Measurements from ENCODE around the gene TTC27. TPM values are rescaled to one million over a fixed set of nuclear protein-coding genes. Genes with fewer than 3 reads are reported as not detected.

Gene TTC27
- total RNA-seq, 2 experiments from 2014 or later = 25.3 to 27.7 TPM

DNA sequence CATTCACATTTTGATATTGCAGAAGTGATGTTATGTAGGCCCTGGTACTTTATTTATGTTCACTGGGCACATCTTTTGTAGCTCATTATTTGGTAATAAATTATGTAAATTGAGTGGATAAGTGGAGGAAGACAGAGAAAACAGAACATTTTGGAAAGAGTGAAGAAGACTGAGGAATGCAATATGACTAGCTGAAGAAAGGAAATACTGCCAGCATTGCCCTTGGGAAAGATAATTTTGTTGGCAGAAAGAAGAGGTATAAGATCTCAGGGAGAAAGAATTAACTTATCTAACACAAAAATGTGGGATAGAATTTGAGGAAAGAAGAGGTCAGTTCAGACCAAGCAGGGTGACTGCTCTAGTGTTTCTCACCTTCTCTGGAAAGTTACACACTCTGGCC, 118.8 kb downstream of the TTC27 start:
- ChIA-PET POLR2A (interaction anchor here (0.7 to 1.0 kb wide), 2 partner anchors 12 to 455 kb away, joined by 3 to 8 read pairs; no protein-coding TSS in a partner anchor), CTCF (ENCODE audit: unreplicated experiment) (no interaction called here)
- DNase-seq (ENCODE audit: low spot score) = no peak
- no peaks in the 10 kb centered on the region for H3K9me2 ChIP-seq (ENCODE audit: insufficient read depth, low read length)
- H3K79me2 ChIP-seq (ENCODE audit: insufficient read depth, low read depth, low read length) = no peaks in the 10 kb centered on the region
- no peak overlapping the region for H3K4me3 ChIP-seq (ENCODE audit: low read depth, low read length, poor library complexity, severe bottlenecking)
- no peak for TF ChIP-seq EZH2phosphoT487 (IDR thresholded peaks at IDR 0.05; ENCODE audit: borderline replicate concordance, low read depth, low read length)
- TF ChIP-seq, protein P1, sequence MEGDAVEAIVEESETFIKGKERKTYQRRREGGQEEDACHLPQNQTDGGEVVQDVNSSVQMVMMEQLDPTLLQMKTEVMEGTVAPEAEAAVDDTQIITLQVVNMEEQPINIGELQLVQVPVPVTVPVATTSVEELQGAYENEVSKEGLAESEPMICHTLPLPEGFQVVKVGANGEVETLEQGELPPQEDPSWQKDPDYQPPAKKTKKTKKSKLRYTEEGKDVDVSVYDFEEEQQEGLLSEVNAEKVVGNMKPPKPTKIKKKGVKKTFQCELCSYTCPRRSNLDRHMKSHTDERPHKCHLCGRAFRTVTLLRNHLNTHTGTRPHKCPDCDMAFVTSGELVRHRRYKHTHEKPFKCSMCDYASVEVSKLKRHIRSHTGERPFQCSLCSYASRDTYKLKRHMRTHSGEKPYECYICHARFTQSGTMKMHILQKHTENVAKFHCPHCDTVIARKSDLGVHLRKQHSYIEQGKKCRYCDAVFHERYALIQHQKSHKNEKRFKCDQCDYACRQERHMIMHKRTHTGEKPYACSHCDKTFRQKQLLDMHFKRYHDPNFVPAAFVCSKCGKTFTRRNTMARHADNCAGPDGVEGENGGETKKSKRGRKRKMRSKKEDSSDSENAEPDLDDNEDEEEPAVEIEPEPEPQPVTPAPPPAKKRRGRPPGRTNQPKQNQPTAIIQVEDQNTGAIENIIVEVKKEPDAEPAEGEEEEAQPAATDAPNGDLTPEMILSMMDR (conservative IDR thresholded peaks at IDR 0.05; ENCODE audit: low read length) = no peak
- no TSS peak for BruUV-seq (replicated peaks)
- no peaks in the 10 kb centered on the region for H3K9me3 ChIP-seq (ENCODE audit: low read length)
- H3K4me1 ChIP-seq (ENCODE audit: insufficient read depth, low read length, poor library complexity, severe bottlenecking) = no peaks in the 10 kb centered on the region
- no peak overlapping the region for H2AFZ ChIP-seq (ENCODE audit: low read length)
- intact Hi-C loops (cut with micrococcal nuclease; ENCODE audit: unreplicated experiment) = no loop called here
- no peak overlapping the region for H3K4me2 ChIP-seq (ENCODE audit: low read length)
- H4K20me1 ChIP-seq (ENCODE audit: insufficient read depth, low read length) = no peaks in the 10 kb centered on the region
- H3K36me3 ChIP-seq (ENCODE audit: insufficient read depth, low read length) = peaks cover 16% of the 10 kb centered on the region
- no peak overlapping the region for H3K27ac ChIP-seq (ENCODE audit: low read depth, low read length, poor library complexity, severe bottlenecking)

DNA sequence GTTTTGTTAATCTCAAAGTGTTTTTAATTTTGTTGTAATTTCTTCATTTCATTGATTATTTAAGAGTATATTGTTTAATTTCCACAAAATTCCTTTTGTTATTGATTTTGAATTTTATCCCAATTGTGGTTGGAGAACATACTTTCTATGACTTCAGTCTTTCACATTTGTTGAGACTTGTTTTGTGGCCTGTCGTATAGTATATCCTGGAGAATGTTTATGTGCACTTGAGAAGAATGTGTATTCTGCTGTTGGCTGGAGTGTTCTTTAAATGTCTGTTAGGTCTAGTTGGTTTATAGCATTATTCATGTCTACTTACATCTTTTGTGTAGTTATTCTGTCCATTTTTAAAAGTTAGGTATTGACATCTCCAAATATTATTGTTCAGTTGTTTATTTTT, 120.3 kb downstream of the TTC27 start:
- Histone ChIP-seq H3K4me2 (ENCODE audit: low read length) (no peak overlapping the region), H3K79me2 (ENCODE audit: insufficient read depth, low read depth, low read length) (no peaks in the 10 kb centered on the region), H3K4me3 (ENCODE audit: low read depth, low read length, poor library complexity, severe bottlenecking) (no peak overlapping the region), H3K9me3 (ENCODE audit: low read length) (no peaks in the 10 kb centered on the region), H3K9me2 (ENCODE audit: insufficient read depth, low read length) (no peaks in the 10 kb centered on the region), H2AFZ (ENCODE audit: low read length) (no peak overlapping the region), H3K4me1 (ENCODE audit: insufficient read depth, low read length, poor library complexity, severe bottlenecking) (no peaks in the 10 kb centered on the region), H3K27ac (ENCODE audit: low read depth, low read length, poor library complexity, severe bottlenecking) (no peak overlapping the region), H3K36me3 (ENCODE audit: insufficient read depth, low read length) (peaks cover 24% of the 10 kb centered on the region), H4K20me1 (ENCODE audit: insufficient read depth, low read length) (no peaks in the 10 kb centered on the region)
- intact Hi-C loops (cut with micrococcal nuclease; ENCODE audit: unreplicated experiment) = no loop called here
- TF ChIP-seq, protein P1 (conservative IDR thresholded peaks at IDR 0.05; ENCODE audit: low read length) = no peak
- no peak for TF ChIP-seq EZH2phosphoT487 (IDR thresholded peaks at IDR 0.05; ENCODE audit: borderline replicate concordance, low read depth, low read length)
- no peak for DNase-seq (ENCODE audit: low spot score)
- ChIA-PET CTCF (ENCODE audit: unreplicated experiment) (no interaction called here), POLR2A (interaction anchor here (0.6 kb wide), 1 partner anchor 143 kb away, joined by 4 read pairs; no protein-coding TSS in a partner anchor)
- no TSS peak for BruUV-seq (replicated peaks)

DNA sequence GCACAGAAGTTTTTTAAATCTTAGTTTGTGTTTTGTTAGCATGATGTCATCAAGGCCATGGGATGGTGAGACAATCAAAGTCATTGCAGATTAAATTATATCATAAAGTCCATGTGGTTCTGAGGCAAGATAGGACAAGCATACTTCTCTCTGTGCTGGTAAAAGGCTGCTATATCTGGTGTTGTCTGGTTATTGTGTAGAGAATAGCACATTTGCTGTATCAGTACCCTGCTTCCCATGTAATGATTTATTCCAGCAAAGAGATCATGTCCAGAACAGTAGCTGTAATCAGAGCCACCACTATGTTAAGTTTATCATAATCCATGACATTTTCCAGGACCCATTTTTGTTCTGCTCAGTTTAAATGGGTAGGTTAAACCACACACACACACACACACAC, 123.0 kb downstream of the TTC27 start:
- TF ChIP-seq, protein P1 (conservative IDR thresholded peaks at IDR 0.05; ENCODE audit: low read length) = no peak
- no peak for TF ChIP-seq EZH2phosphoT487 (IDR thresholded peaks at IDR 0.05; ENCODE audit: borderline replicate concordance, low read depth, low read length)
- no TSS peak for BruUV-seq (replicated peaks)
- peaks cover 23% of the 10 kb centered on the region for H3K36me3 ChIP-seq (ENCODE audit: insufficient read depth, low read length)
- ChIA-PET CTCF (ENCODE audit: unreplicated experiment) (no interaction called here), POLR2A (interaction anchor here (0.6 to 1.7 kb wide), 3 partner anchors 11 to 607 kb away, joined by 3 to 5 read pairs (median 3); no protein-coding TSS in a partner anchor)
- intact Hi-C loops (cut with micrococcal nuclease; ENCODE audit: unreplicated experiment) = no loop called here
- no peak overlapping the region for H3K4me3 ChIP-seq (ENCODE audit: low read depth, low read length, poor library complexity, severe bottlenecking)
- no peaks in the 10 kb centered on the region for H3K4me1 ChIP-seq (ENCODE audit: insufficient read depth, low read length, poor library complexity, severe bottlenecking)
- H3K79me2 ChIP-seq (ENCODE audit: insufficient read depth, low read depth, low read length) = no peaks in the 10 kb centered on the region
- no peak overlapping the region for H3K27ac ChIP-seq (ENCODE audit: low read depth, low read length, poor library complexity, severe bottlenecking)
- no peaks in the 10 kb centered on the region for H4K20me1 ChIP-seq (ENCODE audit: insufficient read depth, low read length)
- H3K9me2 ChIP-seq (ENCODE audit: insufficient read depth, low read length) = no peaks in the 10 kb centered on the region
- no peak for DNase-seq (ENCODE audit: low spot score)
- no peak overlapping the region for H2AFZ ChIP-seq (ENCODE audit: low read length)
- no peak overlapping the region for H3K4me2 ChIP-seq (ENCODE audit: low read length)
- no peaks in the 10 kb centered on the region for H3K9me3 ChIP-seq (ENCODE audit: low read length)

All from OCI-LY7 (cell line).